H1 (cell line): ENCODE measurements around the gene CLN5.

Experiments used
- CREB1 ChIP-seq: IDR thresholded peaks from 2 replicates; pipeline ENCODE4 v1.6.1; 2012; ENCODE audit warnings: inconsistent platforms
- SUZ12 ChIP-seq: fragments of 200-600 bp; sonication (generic); IDR thresholded peaks from 2 replicates; pipeline ENCODE4 v1.6.1; 2012; ENCODE audit warnings: mild to moderate bottlenecking, inconsistent platforms, low read length, moderate library complexity, mixed read lengths

DNA sequence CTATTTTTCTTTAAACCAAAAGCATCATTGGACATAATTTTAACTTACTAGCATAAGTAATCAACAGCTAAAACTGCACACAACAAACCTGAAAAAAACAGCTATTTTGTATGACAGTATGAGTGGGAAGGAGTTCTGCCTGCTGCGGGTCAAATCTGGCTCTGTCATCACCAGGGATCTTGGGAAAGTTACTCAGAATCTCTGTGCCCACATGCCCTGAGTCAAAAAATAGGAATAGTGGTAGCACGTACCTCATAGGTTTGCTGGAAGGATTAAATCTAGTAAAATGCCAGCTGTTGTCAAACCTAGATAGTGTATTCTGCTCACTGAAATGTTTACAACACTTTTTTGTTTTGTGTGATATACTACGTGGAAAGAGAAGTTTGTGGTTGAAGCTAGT, 1.1 kb downstream of the CLN5 start:
- TF ChIP-seq SUZ12 (no peak), CREB1 (no peak)
